Measurements from ENCODE around the gene JAK1.

- TF ChIP-seq, protein P1, sequence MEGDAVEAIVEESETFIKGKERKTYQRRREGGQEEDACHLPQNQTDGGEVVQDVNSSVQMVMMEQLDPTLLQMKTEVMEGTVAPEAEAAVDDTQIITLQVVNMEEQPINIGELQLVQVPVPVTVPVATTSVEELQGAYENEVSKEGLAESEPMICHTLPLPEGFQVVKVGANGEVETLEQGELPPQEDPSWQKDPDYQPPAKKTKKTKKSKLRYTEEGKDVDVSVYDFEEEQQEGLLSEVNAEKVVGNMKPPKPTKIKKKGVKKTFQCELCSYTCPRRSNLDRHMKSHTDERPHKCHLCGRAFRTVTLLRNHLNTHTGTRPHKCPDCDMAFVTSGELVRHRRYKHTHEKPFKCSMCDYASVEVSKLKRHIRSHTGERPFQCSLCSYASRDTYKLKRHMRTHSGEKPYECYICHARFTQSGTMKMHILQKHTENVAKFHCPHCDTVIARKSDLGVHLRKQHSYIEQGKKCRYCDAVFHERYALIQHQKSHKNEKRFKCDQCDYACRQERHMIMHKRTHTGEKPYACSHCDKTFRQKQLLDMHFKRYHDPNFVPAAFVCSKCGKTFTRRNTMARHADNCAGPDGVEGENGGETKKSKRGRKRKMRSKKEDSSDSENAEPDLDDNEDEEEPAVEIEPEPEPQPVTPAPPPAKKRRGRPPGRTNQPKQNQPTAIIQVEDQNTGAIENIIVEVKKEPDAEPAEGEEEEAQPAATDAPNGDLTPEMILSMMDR (IDR thresholded peaks at IDR 0.05), result no peak
- no peak for TF ChIP-seq POLR2A (IDR thresholded peaks at IDR 0.05)
Observed at GRCh38 chr1:64901663-64902062, 64.7 kb downstream of the JAK1 start.
